ENCODE results near the gene FSTL3. TPM values are rescaled to one million over a fixed set of nuclear protein-coding genes. Genes with fewer than 3 reads are reported as not detected.

Gene FSTL3
- total RNA-seq, 1 experiment from 2014 or later: 6.8 TPM

DNA sequence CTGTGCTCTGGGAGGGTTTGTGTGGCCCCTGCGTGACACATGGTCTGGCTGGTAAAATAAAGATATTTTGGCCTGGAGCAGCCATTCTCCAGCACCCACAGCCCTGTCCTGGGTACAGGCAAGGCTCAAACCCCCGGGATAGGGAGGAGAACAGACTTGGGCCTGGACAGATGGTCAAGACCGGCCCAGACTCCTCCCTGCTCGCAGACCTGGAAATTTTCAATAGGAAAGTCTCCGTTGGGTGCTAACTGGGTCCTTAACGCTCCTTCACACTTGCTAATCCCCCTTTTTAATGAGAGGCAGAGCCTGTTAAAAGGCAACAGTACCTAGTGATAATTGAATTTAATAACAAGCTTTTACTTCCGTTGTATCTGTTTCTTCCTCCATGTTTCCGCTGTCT is 35.1 kb downstream of the FSTL3 start:
- 0 out of 7 replicates have a peak overlapping the region, but pooled peaks of 1 of the 3 experiments have one; percentile 44 for H3K27ac Mint-ChIP-seq
- Histone ChIP-seq H3T11ph (ENCODE audit: low read length) (no peak overlapping the region), H3K4me2 (ENCODE audit: insufficient read depth, insufficient read length, low read length) (no peak overlapping the region), H3K9me3 (ENCODE audit: control insufficient read depth, low read depth, low read length) (no peaks in the 10 kb centered on the region), H4K5ac (ENCODE audit: insufficient read length, low read depth, low read length) (no peak overlapping the region), H2BK12ac (ENCODE audit: insufficient read length, low read depth, low read length) (no peak overlapping the region), H2AFZ (ENCODE audit: low read length) (no peak overlapping the region), H2BK120ac (ENCODE audit: low read depth, low read length, poor library complexity, severe bottlenecking) (no peak overlapping the region), H4K8ac (replicated peaks; ENCODE audit: insufficient read length, low read depth, low read length) (no peak overlapping the region), H3K27me3 (ENCODE audit: insufficient read depth, low read length) (no peaks in the 10 kb centered on the region), H3K9ac (ENCODE audit: extremely low read depth, insufficient read length, low read length) (no peak overlapping the region), H3K79me2 (ENCODE audit: insufficient read depth, low read length) (no peaks in the 10 kb centered on the region), H3K56ac (ENCODE audit: insufficient read length, low read depth, low read length) (no peak overlapping the region), H3K18ac (ENCODE audit: insufficient read length, low read depth, low read length) (no peak overlapping the region), H3K27ac (ENCODE audit: insufficient read length, low read depth, low read length) (no peak overlapping the region), H4K20me1 (ENCODE audit: control insufficient read depth, insufficient read depth, insufficient read length) (no peaks in the 10 kb centered on the region), H3K23me2 (ENCODE audit: insufficient read length, low read depth, low read length, poor library complexity, severe bottlenecking) (peaks cover 8% of the 10 kb centered on the region), H3K79me1 (ENCODE audit: insufficient read depth, low read depth, low read length, poor library complexity, severe bottlenecking) (no peaks in the 10 kb centered on the region), H4K91ac (ENCODE audit: insufficient read length, low read depth, low read length) (no peak overlapping the region), H3K14ac (ENCODE audit: insufficient read depth, low read length) (no peak overlapping the region), H2BK15ac (ENCODE audit: low read depth, low read length) (no peak overlapping the region), H3K4me1 (ENCODE audit: insufficient read depth, low read length) (no peaks in the 10 kb centered on the region; the same call in 1 of the 2 replicates), H2BK20ac (ENCODE audit: low read depth, low read length, poor library complexity, severe bottlenecking) (no peak overlapping the region), H3K4ac (ENCODE audit: low read depth, low read length) (no peak overlapping the region), H3K23ac (ENCODE audit: insufficient read length, low read depth, low read length) (no peak overlapping the region), H2AK5ac (ENCODE audit: insufficient read length, low read length) (no peak overlapping the region), H2BK5ac (ENCODE audit: insufficient read length, low read length) (no peak overlapping the region)
- peaks cover 16% of the 10 kb centered on the region for H3K27me3 Mint-ChIP-seq (ENCODE audit: low read depth)
- H3K4me1 Mint-ChIP-seq: peaks cover 9 to 11% of the 10 kb centered on the region in 2 experiments
- no CpG with 5 or more reads among the region's 8 CpGs for WGBS (ENCODE audit: extremely low coverage, insufficient read length, low lambda C conversion rate)
- DNase-seq: no peak
- H3K9me3 Mint-ChIP-seq: peaks cover 12 to 16% of the 10 kb centered on the region in 2 experiments
- no peak for TF ChIP-seq CTCF (conservative IDR thresholded peaks at IDR 0.05)
- peaks cover 8 to 12% (median 11%) of the 10 kb centered on the region in 3 experiments for H3K36me3 Mint-ChIP-seq (ENCODE audit: insufficient read depth in 1 of 3, low read depth in 3 of 3)
- peak overlapping the region; percentile 33 to 39; a peak in 4 of 5 replicates for H3K4me3 Mint-ChIP-seq

Data from H9 (cell line).